OCI-LY7 (cell line): ENCODE measurements around the gene ZNF292.

Experiments used
- EZH2phosphoT487 ChIP-seq: fragments of 200-600 bp; sonication (generic); IDR thresholded peaks from 2 replicates; pipeline ENCODE4 v1.6.1; 2018; ENCODE audit warnings: low read depth, borderline replicate concordance, mild to moderate bottlenecking, mixed run types, antibody characterized with exemption, low read length, moderate library complexity, mixed read lengths
- TF ChIP-seq, protein P1 (sequence below): fragments of 200-600 bp; sonication (generic); conservative IDR thresholded peaks from 2 replicates; pipeline ENCODE4 v1.5.1; 2014; ENCODE audit warnings: mild to moderate bottlenecking, antibody characterized with exemption, low read length, moderate library complexity, mixed read lengths

DNA sequence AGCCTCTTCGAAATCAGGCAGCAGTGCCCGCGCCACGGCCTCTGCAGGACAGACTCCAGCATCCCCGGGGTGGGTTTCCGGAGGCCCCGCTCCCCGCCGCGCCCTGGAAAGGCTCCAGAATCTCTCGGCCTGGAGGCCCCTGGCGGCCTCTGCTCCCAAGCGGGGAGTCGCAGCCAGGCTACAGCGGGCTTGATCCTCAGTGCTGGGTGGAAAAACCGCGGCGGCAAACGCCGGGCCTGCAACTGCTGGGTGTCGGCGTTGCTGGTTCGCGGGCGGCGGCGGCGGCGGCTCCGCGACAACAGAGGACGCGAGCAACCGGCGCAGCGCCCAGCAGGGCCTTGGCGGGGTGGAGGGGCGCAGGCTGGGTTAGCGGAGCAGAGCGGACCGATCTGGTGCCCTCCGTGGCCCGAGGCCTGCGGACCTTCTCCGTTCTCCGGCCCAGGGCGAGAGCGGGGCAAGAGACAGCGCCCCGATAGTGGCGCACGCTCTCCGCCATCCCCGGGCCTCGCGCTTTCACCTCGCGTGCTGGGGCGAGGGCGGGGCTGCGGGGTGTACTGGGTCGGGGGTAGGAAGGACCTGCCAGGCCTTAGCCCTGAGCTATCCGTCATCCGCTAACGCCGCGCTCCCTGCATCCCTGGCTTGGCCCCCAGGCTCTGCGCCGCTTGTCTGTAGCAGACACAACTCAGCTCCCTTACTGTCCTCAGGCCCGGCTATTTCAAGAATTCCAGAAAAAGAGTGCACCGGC, 3.4 kb upstream of the ZNF292 start:
- TF ChIP-seq, protein P1, sequence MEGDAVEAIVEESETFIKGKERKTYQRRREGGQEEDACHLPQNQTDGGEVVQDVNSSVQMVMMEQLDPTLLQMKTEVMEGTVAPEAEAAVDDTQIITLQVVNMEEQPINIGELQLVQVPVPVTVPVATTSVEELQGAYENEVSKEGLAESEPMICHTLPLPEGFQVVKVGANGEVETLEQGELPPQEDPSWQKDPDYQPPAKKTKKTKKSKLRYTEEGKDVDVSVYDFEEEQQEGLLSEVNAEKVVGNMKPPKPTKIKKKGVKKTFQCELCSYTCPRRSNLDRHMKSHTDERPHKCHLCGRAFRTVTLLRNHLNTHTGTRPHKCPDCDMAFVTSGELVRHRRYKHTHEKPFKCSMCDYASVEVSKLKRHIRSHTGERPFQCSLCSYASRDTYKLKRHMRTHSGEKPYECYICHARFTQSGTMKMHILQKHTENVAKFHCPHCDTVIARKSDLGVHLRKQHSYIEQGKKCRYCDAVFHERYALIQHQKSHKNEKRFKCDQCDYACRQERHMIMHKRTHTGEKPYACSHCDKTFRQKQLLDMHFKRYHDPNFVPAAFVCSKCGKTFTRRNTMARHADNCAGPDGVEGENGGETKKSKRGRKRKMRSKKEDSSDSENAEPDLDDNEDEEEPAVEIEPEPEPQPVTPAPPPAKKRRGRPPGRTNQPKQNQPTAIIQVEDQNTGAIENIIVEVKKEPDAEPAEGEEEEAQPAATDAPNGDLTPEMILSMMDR = no peak
- TF ChIP-seq EZH2phosphoT487 = no peak
